GM23338 (cell line): ENCODE data around the gene PPP4C. TPM values are rescaled to one million over a fixed set of nuclear protein-coding genes. Genes with fewer than 3 reads are reported as not detected.

Experiments
- ATAC-seq: fragments of 200-7000 bp; cut with Tn5 transposase; 3 replicates; pipeline ENCODE4 v1.9.1; 2020
- DNase-seq: peaks from one replicate; pipeline ENCODE4 v3.0.0-alpha.2; 2015; ENCODE audit warnings: low spot score
- H2AFZ ChIP-seq: fragments of 200-600 bp; sonication (generic); 2 replicates; pipeline ENCODE4 v1.8.0; 2016; ENCODE audit warnings: antibody characterized with exemption, mild to moderate bottlenecking, moderate library complexity
- H3F3A ChIP-seq: fragments of 200-600 bp; sonication (generic); replicated peaks from 2 replicates; pipeline ENCODE4 v1.8.0; 2017; ENCODE audit warnings: antibody characterized with exemption, mixed run types, low read depth
- H3K27ac ChIP-seq: fragments of 200-600 bp; sonication (generic); 2 replicates; pipeline ENCODE4 v1.6.1; 2016; ENCODE audit warnings: low read depth
- H3K27me3 ChIP-seq: fragments of 200-600 bp; sonication (generic); 2 replicates; pipeline ENCODE4 v1.8.0; 2016; ENCODE audit warnings: mild to moderate bottlenecking, mixed run types, moderate library complexity; ENCODE audit not compliant: insufficient read depth
- H3K36me3 ChIP-seq: fragments of 200-600 bp; sonication (generic); 2 replicates; pipeline ENCODE4 v1.8.0; 2016; ENCODE audit warnings: mild to moderate bottlenecking; ENCODE audit not compliant: insufficient read depth
- H3K4me1 ChIP-seq: fragments of 200-600 bp; sonication (generic); 2 replicates; pipeline ENCODE4 v1.8.0; 2016; ENCODE audit warnings: mild to moderate bottlenecking, moderate library complexity; ENCODE audit not compliant: insufficient read depth
- H3K4me2 ChIP-seq: fragments of 200-600 bp; sonication (generic); 2 replicates; pipeline ENCODE4 v1.7.1; 2017; ENCODE audit warnings: mixed run types
- H3K4me3 ChIP-seq: fragments of 200-600 bp; sonication (generic); 2 replicates; pipeline ENCODE4 v1.6.1; 2016; ENCODE audit warnings: mixed run types
- H3K79me2 ChIP-seq: fragments of 200-600 bp; sonication (generic); replicated peaks from 2 replicates; pipeline ENCODE4 v1.8.0; 2017; ENCODE audit warnings: mild to moderate bottlenecking; ENCODE audit not compliant: insufficient read depth
- H3K9me2 ChIP-seq: fragments of 200-600 bp; sonication (generic); 2 replicates; pipeline ENCODE4 v1.8.0; 2017; ENCODE audit not compliant: insufficient read depth
- H4K20me1 ChIP-seq: fragments of 200-600 bp; sonication (generic); replicated peaks from 2 replicates; pipeline ENCODE4 v1.8.0; 2017; ENCODE audit warnings: mild to moderate bottlenecking; ENCODE audit not compliant: insufficient read depth
- H3K27ac Mint-ChIP-seq: 2 replicates; pipeline ENCODE4 v1.8.0; 2020; ENCODE audit warnings: inconsistent platforms, mild to moderate bottlenecking, moderate library complexity, mixed read lengths
- H3K27me3 Mint-ChIP-seq: 3 replicates; pipeline ENCODE4 v1.8.0; 2022; ENCODE audit warnings: low read depth, mild to moderate bottlenecking, moderate library complexity, mixed read lengths, inconsistent platforms; ENCODE audit not compliant: insufficient read depth, poor library complexity
- H3K36me3 Mint-ChIP-seq: 3 replicates; pipeline ENCODE4 v1.8.0; 2021; ENCODE audit warnings: low read depth, mild to moderate bottlenecking, inconsistent platforms, moderate library complexity, mixed read lengths
- H3K4me1 Mint-ChIP-seq: 3 replicates; pipeline ENCODE4 v1.8.0; 2020; ENCODE audit warnings: mild to moderate bottlenecking, inconsistent platforms, mixed read lengths
- H3K4me3 Mint-ChIP-seq: 3 replicates; pipeline ENCODE4 v1.8.0; 2021; ENCODE audit warnings: moderate library complexity, mild to moderate bottlenecking, inconsistent platforms, mixed read lengths
- H3K9me3 Mint-ChIP-seq: 3 replicates; pipeline ENCODE4 v1.8.0; 2020; ENCODE audit warnings: moderate library complexity, mild to moderate bottlenecking, inconsistent platforms, mixed read lengths
- CREB1 ChIP-seq: fragments of 250-450 bp; sonication (Bioruptor Pico); IDR thresholded peaks from 2 replicates; pipeline ENCODE4 v1.5.0; 2020; ENCODE audit warnings: low read depth, mild to moderate bottlenecking, moderate library complexity
- EZH2 ChIP-seq: fragments of 200-600 bp; sonication (generic); IDR thresholded peaks from one replicate; pipeline ENCODE4 v1.8.0; 2017; ENCODE audit warnings: antibody characterized with exemption, mild to moderate bottlenecking, low read depth; ENCODE audit not compliant: unreplicated experiment
- EZH2phosphoT487 ChIP-seq: fragments of 200-600 bp; sonication (generic); IDR thresholded peaks from one replicate; pipeline ENCODE4 v1.8.1; 2018; ENCODE audit warnings: antibody characterized with exemption; ENCODE audit not compliant: unreplicated experiment
- JUNB ChIP-seq: IDR thresholded peaks from one replicate; pipeline ENCODE4 v1.6.1; 2016; ENCODE audit warnings: antibody characterized with exemption; ENCODE audit not compliant: unreplicated experiment
- NANOG ChIP-seq: IDR thresholded peaks from 2 replicates; pipeline ENCODE4 v1.6.1; 2016; ENCODE audit warnings: antibody characterized with exemption, borderline replicate concordance
- POLR2AphosphoS5 ChIP-seq: IDR thresholded peaks from 2 replicates; pipeline ENCODE4 v1.6.1; 2016; ENCODE audit warnings: antibody characterized with exemption, low read depth
- REST ChIP-seq: IDR thresholded peaks from one replicate; pipeline ENCODE4 v1.6.1; 2018; ENCODE audit warnings: antibody characterized with exemption; ENCODE audit not compliant: unreplicated experiment
- STAT1 ChIP-seq: IDR thresholded peaks from one replicate; pipeline ENCODE4 v1.6.1; 2016; ENCODE audit warnings: antibody characterized with exemption; ENCODE audit not compliant: unreplicated experiment
- ZNF114 ChIP-seq: fragments of 250-450 bp; sonication (Bioruptor Pico); IDR thresholded peaks from 2 replicates; pipeline ENCODE4 v1.5.0; 2020; ENCODE audit warnings: mild to moderate bottlenecking, moderate library complexity
- ZNF331 ChIP-seq: fragments of 250-450 bp; sonication (Bioruptor Pico); IDR thresholded peaks from 2 replicates; pipeline ENCODE4 v1.5.0; 2020; ENCODE audit warnings: low read depth, mild to moderate bottlenecking, moderate library complexity
- polyA plus RNA-seq: library from polyadenylated mRNA; unstranded; fragments of >200 nt; fragmentation: Nextera tagmentation; extraction: Ambion mirVana; gene quantifications from 2 replicates; pipeline ENCODE4 v1.2.1, GENCODE V29; 2016
- total RNA-seq: library from RNA; depleted of rRNA; stranded (reverse); fragments of >200 nt; shearing (Covaris generic); gene quantifications from 2 replicates; pipeline ENCODE4 v1.2.3, GENCODE V29; 2014
- TF ChIP-seq, protein P1 (sequence below), 2 experiments: fragments of 200-600 bp in 1 of 2; sonication (generic) in 1 of 2; conservative IDR thresholded peaks; 2 replicates each; pipeline versions ENCODE4 v1.5.1 to v1.6.1; 2016 to 2017; ENCODE audit warnings: antibody characterized with exemption in 2 of 2, low read depth in 2 of 2, mild to moderate bottlenecking in 2 of 2, moderate library complexity in 1 of 2
- TF ChIP-seq, protein P2 (sequence below): fragments of 250-450 bp; sonication (Bioruptor Pico); IDR thresholded peaks from 2 replicates; pipeline ENCODE4 v1.5.0; 2020; ENCODE audit warnings: mild to moderate bottlenecking, moderate library complexity
- TF ChIP-seq, protein P3 (sequence below): IDR thresholded peaks from 2 replicates; pipeline ENCODE4 v1.6.1; 2016; ENCODE audit warnings: antibody characterized with exemption

PPP4C gene
- total and polyA plus RNA-seq, 2 experiments from 2014 or later: 120 to 170 TPM

DNA sequence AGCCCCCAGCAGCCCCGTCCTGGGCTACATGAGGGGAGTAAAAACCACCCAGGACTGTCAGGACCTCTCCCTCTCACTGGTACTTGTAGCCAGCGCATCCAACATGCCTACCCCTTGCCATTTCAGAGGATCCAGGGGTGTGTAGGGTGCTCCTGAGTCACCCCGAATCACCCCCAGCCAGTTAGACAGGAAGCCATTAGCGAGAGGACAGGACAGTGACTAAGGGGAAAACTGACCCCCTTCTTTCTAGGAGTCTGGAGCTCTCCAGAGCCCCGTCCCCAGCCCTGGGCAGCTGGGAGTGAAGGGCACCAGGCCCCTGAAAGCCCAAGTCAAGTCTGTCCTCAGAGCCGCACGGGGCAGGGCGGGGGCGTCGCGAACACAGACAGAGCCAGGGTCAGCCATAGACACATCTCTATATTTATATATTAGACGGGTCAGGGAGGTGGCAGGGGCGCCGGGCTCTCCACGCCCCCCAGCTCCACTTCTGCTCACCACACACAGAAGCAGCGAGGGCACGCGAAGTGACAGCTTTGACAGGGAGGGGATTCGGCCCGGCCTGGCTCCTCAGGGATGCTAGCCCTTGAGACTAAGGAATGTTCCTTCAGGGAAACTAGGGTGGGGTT lies 38.0 kb downstream of the PPP4C start:
- Histone ChIP-seq H3K27ac (no peak overlapping the region), H3K27me3 (no peaks in the 10 kb centered on the region), H2AFZ (no peak overlapping the region), H3K4me1 (peaks cover 4% of the 10 kb centered on the region), H4K20me1 (no peaks in the 10 kb centered on the region), H3K36me3 (no peaks in the 10 kb centered on the region), H3K4me3 (no peak overlapping the region), H3F3A (no peaks in the 10 kb centered on the region; the same call in 1 of the 2 replicates), H3K9me2 (no peaks in the 10 kb centered on the region), H3K79me2 (no peaks in the 10 kb centered on the region), H3K4me2 (no peak overlapping the region)
- ATAC-seq (no peak), DNase-seq (no peak)
- H3K27me3 Mint-ChIP-seq: peaks cover 5% of the 10 kb centered on the region
- no peaks in the 10 kb centered on the region; the same call in 2 of the 3 replicates for H3K36me3 Mint-ChIP-seq
- no peak overlapping the region for H3K4me3 Mint-ChIP-seq
- TF ChIP-seq EZH2 (no peak), NANOG (no peak), REST (no peak), JUNB (no peak), ZNF331 (CRISPR knock-in tag) (no peak), ZNF114 (CRISPR knock-in tag) (no peak), STAT1 (no peak), POLR2AphosphoS5 (no peak), EZH2phosphoT487 (no peak), CREB1 (no peak)
- TF ChIP-seq, protein P1, sequence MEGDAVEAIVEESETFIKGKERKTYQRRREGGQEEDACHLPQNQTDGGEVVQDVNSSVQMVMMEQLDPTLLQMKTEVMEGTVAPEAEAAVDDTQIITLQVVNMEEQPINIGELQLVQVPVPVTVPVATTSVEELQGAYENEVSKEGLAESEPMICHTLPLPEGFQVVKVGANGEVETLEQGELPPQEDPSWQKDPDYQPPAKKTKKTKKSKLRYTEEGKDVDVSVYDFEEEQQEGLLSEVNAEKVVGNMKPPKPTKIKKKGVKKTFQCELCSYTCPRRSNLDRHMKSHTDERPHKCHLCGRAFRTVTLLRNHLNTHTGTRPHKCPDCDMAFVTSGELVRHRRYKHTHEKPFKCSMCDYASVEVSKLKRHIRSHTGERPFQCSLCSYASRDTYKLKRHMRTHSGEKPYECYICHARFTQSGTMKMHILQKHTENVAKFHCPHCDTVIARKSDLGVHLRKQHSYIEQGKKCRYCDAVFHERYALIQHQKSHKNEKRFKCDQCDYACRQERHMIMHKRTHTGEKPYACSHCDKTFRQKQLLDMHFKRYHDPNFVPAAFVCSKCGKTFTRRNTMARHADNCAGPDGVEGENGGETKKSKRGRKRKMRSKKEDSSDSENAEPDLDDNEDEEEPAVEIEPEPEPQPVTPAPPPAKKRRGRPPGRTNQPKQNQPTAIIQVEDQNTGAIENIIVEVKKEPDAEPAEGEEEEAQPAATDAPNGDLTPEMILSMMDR (conservative IDR thresholded peaks at IDR 0.05; ENCODE audit: low read depth in 2 of 2): no peak
- TF ChIP-seq, protein P2, sequence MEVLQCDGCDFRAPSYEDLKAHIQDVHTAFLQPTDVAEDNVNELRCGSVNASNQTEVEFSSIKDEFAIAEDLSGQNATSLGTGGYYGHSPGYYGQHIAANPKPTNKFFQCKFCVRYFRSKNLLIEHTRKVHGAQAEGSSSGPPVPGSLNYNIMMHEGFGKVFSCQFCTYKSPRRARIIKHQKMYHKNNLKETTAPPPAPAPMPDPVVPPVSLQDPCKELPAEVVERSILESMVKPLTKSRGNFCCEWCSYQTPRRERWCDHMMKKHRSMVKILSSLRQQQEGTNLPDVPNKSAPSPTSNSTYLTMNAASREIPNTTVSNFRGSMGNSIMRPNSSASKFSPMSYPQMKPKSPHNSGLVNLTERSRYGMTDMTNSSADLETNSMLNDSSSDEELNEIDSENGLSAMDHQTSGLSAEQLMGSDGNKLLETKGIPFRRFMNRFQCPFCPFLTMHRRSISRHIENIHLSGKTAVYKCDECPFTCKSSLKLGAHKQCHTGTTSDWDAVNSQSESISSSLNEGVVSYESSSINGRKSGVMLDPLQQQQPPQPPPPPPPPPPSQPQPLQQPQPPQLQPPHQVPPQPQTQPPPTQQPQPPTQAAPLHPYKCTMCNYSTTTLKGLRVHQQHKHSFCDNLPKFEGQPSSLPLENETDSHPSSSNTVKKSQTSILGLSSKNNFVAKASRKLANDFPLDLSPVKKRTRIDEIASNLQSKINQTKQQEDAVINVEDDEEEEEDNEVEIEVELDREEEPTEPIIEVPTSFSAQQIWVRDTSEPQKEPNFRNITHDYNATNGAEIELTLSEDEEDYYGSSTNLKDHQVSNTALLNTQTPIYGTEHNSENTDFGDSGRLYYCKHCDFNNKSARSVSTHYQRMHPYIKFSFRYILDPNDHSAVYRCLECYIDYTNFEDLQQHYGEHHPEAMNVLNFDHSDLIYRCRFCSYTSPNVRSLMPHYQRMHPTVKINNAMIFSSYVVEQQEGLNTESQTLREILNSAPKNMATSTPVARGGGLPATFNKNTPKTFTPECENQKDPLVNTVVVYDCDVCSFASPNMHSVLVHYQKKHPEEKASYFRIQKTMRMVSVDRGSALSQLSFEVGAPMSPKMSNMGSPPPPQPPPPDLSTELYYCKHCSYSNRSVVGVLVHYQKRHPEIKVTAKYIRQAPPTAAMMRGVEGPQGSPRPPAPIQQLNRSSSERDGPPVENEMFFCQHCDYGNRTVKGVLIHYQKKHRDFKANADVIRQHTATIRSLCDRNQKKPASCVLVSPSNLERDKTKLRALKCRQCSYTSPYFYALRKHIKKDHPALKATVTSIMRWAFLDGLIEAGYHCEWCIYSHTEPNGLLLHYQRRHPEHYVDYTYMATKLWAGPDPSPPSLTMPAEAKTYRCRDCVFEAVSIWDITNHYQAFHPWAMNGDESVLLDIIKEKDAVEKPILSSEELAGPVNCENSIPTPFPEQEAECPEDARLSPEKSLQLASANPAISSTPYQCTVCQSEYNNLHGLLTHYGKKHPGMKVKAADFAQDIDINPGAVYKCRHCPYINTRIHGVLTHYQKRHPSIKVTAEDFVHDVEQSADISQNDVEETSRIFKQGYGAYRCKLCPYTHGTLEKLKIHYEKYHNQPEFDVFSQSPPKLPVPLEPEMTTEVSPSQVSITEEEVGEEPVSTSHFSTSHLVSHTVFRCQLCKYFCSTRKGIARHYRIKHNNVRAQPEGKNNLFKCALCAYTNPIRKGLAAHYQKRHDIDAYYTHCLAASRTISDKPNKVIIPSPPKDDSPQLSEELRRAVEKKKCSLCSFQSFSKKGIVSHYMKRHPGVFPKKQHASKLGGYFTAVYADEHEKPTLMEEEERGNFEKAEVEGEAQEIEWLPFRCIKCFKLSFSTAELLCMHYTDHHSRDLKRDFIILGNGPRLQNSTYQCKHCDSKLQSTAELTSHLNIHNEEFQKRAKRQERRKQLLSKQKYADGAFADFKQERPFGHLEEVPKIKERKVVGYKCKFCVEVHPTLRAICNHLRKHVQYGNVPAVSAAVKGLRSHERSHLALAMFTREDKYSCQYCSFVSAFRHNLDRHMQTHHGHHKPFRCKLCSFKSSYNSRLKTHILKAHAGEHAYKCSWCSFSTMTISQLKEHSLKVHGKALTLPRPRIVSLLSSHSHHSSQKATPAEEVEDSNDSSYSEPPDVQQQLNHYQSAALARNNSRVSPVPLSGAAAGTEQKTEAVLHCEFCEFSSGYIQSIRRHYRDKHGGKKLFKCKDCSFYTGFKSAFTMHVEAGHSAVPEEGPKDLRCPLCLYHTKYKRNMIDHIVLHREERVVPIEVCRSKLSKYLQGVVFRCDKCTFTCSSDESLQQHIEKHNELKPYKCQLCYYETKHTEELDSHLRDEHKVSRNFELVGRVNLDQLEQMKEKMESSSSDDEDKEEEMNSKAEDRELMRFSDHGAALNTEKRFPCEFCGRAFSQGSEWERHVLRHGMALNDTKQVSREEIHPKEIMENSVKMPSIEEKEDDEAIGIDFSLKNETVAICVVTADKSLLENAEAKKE: no peak
- TF ChIP-seq, protein P3, sequence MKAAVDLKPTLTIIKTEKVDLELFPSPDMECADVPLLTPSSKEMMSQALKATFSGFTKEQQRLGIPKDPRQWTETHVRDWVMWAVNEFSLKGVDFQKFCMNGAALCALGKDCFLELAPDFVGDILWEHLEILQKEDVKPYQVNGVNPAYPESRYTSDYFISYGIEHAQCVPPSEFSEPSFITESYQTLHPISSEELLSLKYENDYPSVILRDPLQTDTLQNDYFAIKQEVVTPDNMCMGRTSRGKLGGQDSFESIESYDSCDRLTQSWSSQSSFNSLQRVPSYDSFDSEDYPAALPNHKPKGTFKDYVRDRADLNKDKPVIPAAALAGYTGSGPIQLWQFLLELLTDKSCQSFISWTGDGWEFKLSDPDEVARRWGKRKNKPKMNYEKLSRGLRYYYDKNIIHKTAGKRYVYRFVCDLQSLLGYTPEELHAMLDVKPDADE: no peak
- H3K27ac Mint-ChIP-seq: no peak overlapping the region; the same call in none of the 2 replicates
- H3K4me1 Mint-ChIP-seq: peaks cover 9% of the 10 kb centered on the region
- H3K9me3 Mint-ChIP-seq: no peaks in the 10 kb centered on the region
